Stimulated activated naive CD8-positive, alpha-beta T cell treated with anti-CD3 and anti-CD28 coated beads, Interleukin-15, amount 100 ng/mL, for 72 hours (primary cell): ENCODE results near the gene LRRC55.

Source experiments
- ATAC-seq: fragments of 150-1000 bp; cut with Tn5 transposase; 2 replicates; pipeline ENCODE4 v1.10.0; 2021; ENCODE audit warnings: mild to moderate bottlenecking, moderate library complexity
- DNase-seq, 2 donors: peaks; one replicate each; pipeline ENCODE4 v3.0.0; 2021 to 2022
- H3K27ac Mint-ChIP-seq, 2 donors: one replicate each; pipeline ENCODE4 v1.8.0; 2022; ENCODE audit warnings: mild to moderate bottlenecking in 2 of 2, mixed read lengths in 2 of 2, moderate library complexity in 2 of 2
- H3K27me3 Mint-ChIP-seq: one replicate; pipeline ENCODE4 v1.8.0; 2022; ENCODE audit warnings: mixed read lengths
- H3K4me1 Mint-ChIP-seq: one replicate; pipeline ENCODE4 v1.8.0; 2022; ENCODE audit warnings: mild to moderate bottlenecking, mixed read lengths
- H3K4me3 Mint-ChIP-seq, 2 donors: one replicate each; pipeline ENCODE4 v1.8.0; 2022; ENCODE audit warnings: mild to moderate bottlenecking in 2 of 2, mixed read lengths in 2 of 2, moderate library complexity in 1 of 2
- H3K9me3 Mint-ChIP-seq, 2 donors: one replicate each; pipeline ENCODE4 v1.8.0; 2022; ENCODE audit warnings: mixed read lengths in 2 of 2

The LRRC55 gene

GRCh38 chr11:57178334-57178733 is 3.4 kb upstream of the LRRC55 start:
- Mint-ChIP-seq H3K4me3 (no peak overlapping the region), H3K4me1 (no peaks in the 10 kb centered on the region), H3K9me3 (no peaks in the 10 kb centered on the region), H3K27me3 (peaks cover 63% of the 10 kb centered on the region), H3K27ac (no peak overlapping the region)
- ATAC-seq (no peak), DNase-seq (no peak)

GRCh38 chr11:57179681-57180080 is 2.1 kb upstream of the LRRC55 start:
- ATAC-seq = no peak
- no peak overlapping the region for H3K4me3 Mint-ChIP-seq
- H3K4me1 Mint-ChIP-seq = no peaks in the 10 kb centered on the region
- DNase-seq = no peak
- peaks cover 59% of the 10 kb centered on the region for H3K27me3 Mint-ChIP-seq
- no peaks in the 10 kb centered on the region for H3K9me3 Mint-ChIP-seq
- no peak overlapping the region for H3K27ac Mint-ChIP-seq

- Mint-ChIP-seq H3K27ac (no peak overlapping the region), H3K9me3 (no peaks in the 10 kb centered on the region), H3K27me3 (peaks cover 54% of the 10 kb centered on the region), H3K4me3 (no peak overlapping the region), H3K4me1 (no peaks in the 10 kb centered on the region)
- DNase-seq (no peak), ATAC-seq (no peak)
Measured at GRCh38 chr11:57180081-57180561, 1.6 kb upstream of the LRRC55 start.

- H3K4me3 Mint-ChIP-seq = no peak overlapping the region
- no peaks in the 10 kb centered on the region for H3K4me1 Mint-ChIP-seq
- no peak for ATAC-seq
- no peaks in the 10 kb centered on the region for H3K9me3 Mint-ChIP-seq
- peaks cover 46% of the 10 kb centered on the region for H3K27me3 Mint-ChIP-seq
- DNase-seq = no peak
- H3K27ac Mint-ChIP-seq = no peak overlapping the region
Measured at GRCh38 chr11:57180964-57181363, 789 bp upstream of the LRRC55 start.

GRCh38 chr11:57182896-57183295 is 1.1 kb downstream of the LRRC55 start:
- H3K9me3 Mint-ChIP-seq = no peaks in the 10 kb centered on the region
- no peak for ATAC-seq
- no peak overlapping the region for H3K4me3 Mint-ChIP-seq
- no peaks in the 10 kb centered on the region for H3K4me1 Mint-ChIP-seq
- no peak for DNase-seq
- peaks cover 46% of the 10 kb centered on the region for H3K27me3 Mint-ChIP-seq
- H3K27ac Mint-ChIP-seq = no peak overlapping the region

GRCh38 chr11:57190548-57190947 is 8.8 kb downstream of the LRRC55 start:
- peaks cover 34% of the 10 kb centered on the region for H3K27me3 Mint-ChIP-seq

GRCh38 chr11:57191311-57192219 is 9.8 kb downstream of the LRRC55 start:
- Mint-ChIP-seq H3K27ac (no peak overlapping the region), H3K4me3 (no peak overlapping the region), H3K9me3 (peaks cover 0 to 5% of the 10 kb centered on the region in 2 donors), H3K4me1 (no peaks in the 10 kb centered on the region), H3K27me3 (peaks cover 44% of the 10 kb centered on the region)
- ATAC-seq = no peak
- no peak for DNase-seq

More at GRCh38 chr11:57190548-57190947, 8.8 kb downstream of the LRRC55 start:
- ATAC-seq = no peak
- Mint-ChIP-seq H3K9me3 (peaks cover 0 to 5% of the 10 kb centered on the region in 2 donors), H3K4me3 (no peak overlapping the region), H3K27ac (no peak overlapping the region), H3K4me1 (no peaks in the 10 kb centered on the region)
- DNase-seq = no peak

- Mint-ChIP-seq H3K27me3 (peaks cover 45% of the 10 kb centered on the region), H3K27ac (no peak overlapping the region), H3K9me3 (peaks cover 0 to 5% of the 10 kb centered on the region in 2 donors), H3K4me1 (no peaks in the 10 kb centered on the region), H3K4me3 (no peak overlapping the region)
- DNase-seq (no peak), ATAC-seq (no peak)
Measured at GRCh38 chr11:57192316-57192715, 10.6 kb downstream of the LRRC55 start.

GRCh38 chr11:57196596-57196995 is 14.8 kb downstream of the LRRC55 start:
- Mint-ChIP-seq H3K4me3 (no peak overlapping the region), H3K4me1 (no peaks in the 10 kb centered on the region), H3K9me3 (peaks cover 0 to 5% of the 10 kb centered on the region in 2 donors), H3K27me3 (peaks cover 26% of the 10 kb centered on the region), H3K27ac (no peak overlapping the region)
- ATAC-seq = no peak
- no peak for DNase-seq

- no peak overlapping the region for H3K4me3 Mint-ChIP-seq
- no peaks in the 10 kb centered on the region for H3K9me3 Mint-ChIP-seq
- H3K27ac Mint-ChIP-seq = no peak overlapping the region
- DNase-seq = no peak
- H3K4me1 Mint-ChIP-seq = no peaks in the 10 kb centered on the region
- ATAC-seq = no peak
- H3K27me3 Mint-ChIP-seq = peaks cover 23% of the 10 kb centered on the region
Measured at GRCh38 chr11:57197762-57198161, 16.0 kb downstream of the LRRC55 start.

GRCh38 chr11:57199330-57199729 is 17.6 kb downstream of the LRRC55 start:
- H3K27me3 Mint-ChIP-seq = peaks cover 29% of the 10 kb centered on the region
- H3K4me3 Mint-ChIP-seq = no peak overlapping the region
- no peak overlapping the region for H3K27ac Mint-ChIP-seq
- no peak for ATAC-seq
- H3K4me1 Mint-ChIP-seq = no peaks in the 10 kb centered on the region
- H3K9me3 Mint-ChIP-seq = no peaks in the 10 kb centered on the region
- no peak for DNase-seq

GRCh38 chr11:57200917-57201316 is 19.2 kb downstream of the LRRC55 start:
- H3K27ac Mint-ChIP-seq = no peak overlapping the region
- H3K4me3 Mint-ChIP-seq = no peak overlapping the region
- H3K27me3 Mint-ChIP-seq = peaks cover 41% of the 10 kb centered on the region
- no peaks in the 10 kb centered on the region for H3K9me3 Mint-ChIP-seq
- DNase-seq (no peak), ATAC-seq (no peak)
- no peaks in the 10 kb centered on the region for H3K4me1 Mint-ChIP-seq

GRCh38 chr11:57202281-57202680 is 20.5 kb downstream of the LRRC55 start:
- DNase-seq = no peak
- ATAC-seq = no peak
- no peak overlapping the region for H3K4me3 Mint-ChIP-seq
- H3K27ac Mint-ChIP-seq = no peak overlapping the region
- H3K4me1 Mint-ChIP-seq = no peaks in the 10 kb centered on the region
- H3K9me3 Mint-ChIP-seq = no peaks in the 10 kb centered on the region
- H3K27me3 Mint-ChIP-seq = peaks cover 44% of the 10 kb centered on the region

- no peaks in the 10 kb centered on the region for H3K9me3 Mint-ChIP-seq
- DNase-seq (no peak), ATAC-seq (no peak)
- no peak overlapping the region for H3K4me3 Mint-ChIP-seq
- no peaks in the 10 kb centered on the region for H3K4me1 Mint-ChIP-seq
- peaks cover 49% of the 10 kb centered on the region for H3K27me3 Mint-ChIP-seq
- no peak overlapping the region for H3K27ac Mint-ChIP-seq
Measured at GRCh38 chr11:57203359-57203758, 21.6 kb downstream of the LRRC55 start.

GRCh38 chr11:57203882-57204480 is 22.2 kb downstream of the LRRC55 start:
- Mint-ChIP-seq H3K27me3 (peaks cover 49% of the 10 kb centered on the region), H3K4me1 (no peaks in the 10 kb centered on the region)
- no peak for ATAC-seq

GRCh38 chr11:57205041-57205641 is 23.4 kb downstream of the LRRC55 start:
- DNase-seq = no peak

More at GRCh38 chr11:57203882-57204480, 22.2 kb downstream of the LRRC55 start:
- no peaks in the 10 kb centered on the region for H3K9me3 Mint-ChIP-seq
- H3K27ac Mint-ChIP-seq = no peak overlapping the region
- H3K4me3 Mint-ChIP-seq = no peak overlapping the region
- no peak for DNase-seq

More at GRCh38 chr11:57205041-57205641, 23.4 kb downstream of the LRRC55 start:
- Mint-ChIP-seq H3K27ac (no peak overlapping the region), H3K27me3 (peaks cover 49% of the 10 kb centered on the region), H3K4me1 (no peaks in the 10 kb centered on the region), H3K9me3 (no peaks in the 10 kb centered on the region), H3K4me3 (no peak overlapping the region)
- no peak for ATAC-seq
